Measurements from ENCODE around the gene ATG16L1.

ATG16L1 gene

GRCh38 chr2:233260661-233261060 is 9.2 kb downstream of the ATG16L1 start:
- DNase-seq (ENCODE audit: low read depth in 2 of 2), result no peak

- DNase-seq (ENCODE audit: low read depth in 2 of 2), result no peak
Measured at GRCh38 chr2:233261819-233262555, 10.5 kb downstream of the ATG16L1 start.

GRCh38 chr2:233262562-233262961 is 11.1 kb downstream of the ATG16L1 start:
- no peak for DNase-seq (ENCODE audit: low read depth in 2 of 2)

GRCh38 chr2:233263045-233263570 is 11.6 kb downstream of the ATG16L1 start:
- no peak for DNase-seq (ENCODE audit: low read depth in 2 of 2)

- no peak for DNase-seq (ENCODE audit: low read depth in 2 of 2)
Measured at GRCh38 chr2:233264667-233265066, 13.2 kb downstream of the ATG16L1 start.

- DNase-seq (ENCODE audit: low read depth in 2 of 2), result no peak
Measured at GRCh38 chr2:233265899-233266431, 14.5 kb downstream of the ATG16L1 start.

GRCh38 chr2:233266481-233266880 is 15.0 kb downstream of the ATG16L1 start:
- no peak for DNase-seq (ENCODE audit: low read depth in 2 of 2)

- DNase-seq (ENCODE audit: low read depth in 2 of 2), result no peak
Measured at GRCh38 chr2:233267516-233268245, 16.2 kb downstream of the ATG16L1 start.

- DNase-seq (ENCODE audit: low read depth in 2 of 2), result no peak
Measured at GRCh38 chr2:233270366-233270765, 18.9 kb downstream of the ATG16L1 start.

- DNase-seq (ENCODE audit: low read depth in 2 of 2), result no peak
Measured at GRCh38 chr2:233270951-233271350, 19.5 kb downstream of the ATG16L1 start.

- no peak for DNase-seq (ENCODE audit: low read depth in 2 of 2)
Measured at GRCh38 chr2:233271693-233272092, 20.2 kb downstream of the ATG16L1 start.

- DNase-seq (ENCODE audit: low read depth in 2 of 2), result no peak
Measured at GRCh38 chr2:233273120-233273519, 21.6 kb downstream of the ATG16L1 start.

- no peak for DNase-seq (ENCODE audit: low read depth in 2 of 2)
Measured at GRCh38 chr2:233275223-233275622, 23.8 kb downstream of the ATG16L1 start.

GRCh38 chr2:233278921-233279320 is 27.4 kb downstream of the ATG16L1 start:
- DNase-seq (ENCODE audit: low read depth in 2 of 2), result no peak

GRCh38 chr2:233280114-233280693 is 28.7 kb downstream of the ATG16L1 start:
- DNase-seq (ENCODE audit: low read depth in 2 of 2), result no peak

GRCh38 chr2:233281553-233281952 is 30.1 kb downstream of the ATG16L1 start:
- DNase-seq (ENCODE audit: low read depth in 2 of 2), result no peak

- DNase-seq (ENCODE audit: low read depth in 2 of 2), result no peak
Measured at GRCh38 chr2:233281992-233282603, 30.6 kb downstream of the ATG16L1 start.

- DNase-seq (ENCODE audit: low read depth in 2 of 2), result peak in 1 of 2 experiments; percentile 0
Measured at GRCh38 chr2:233285921-233286320, 34.4 kb downstream of the ATG16L1 start.

GRCh38 chr2:233287871-233288270 is 36.4 kb downstream of the ATG16L1 start:
- no peak for DNase-seq (ENCODE audit: low read depth in 2 of 2)

- DNase-seq (ENCODE audit: low read depth in 2 of 2), result no peak
Measured at GRCh38 chr2:233288663-233289062, 37.2 kb downstream of the ATG16L1 start.

- no peak for DNase-seq (ENCODE audit: low read depth in 2 of 2)
Measured at GRCh38 chr2:233289648-233290047, 38.2 kb downstream of the ATG16L1 start.
